HFF-Myc (cell line): Measurements from ENCODE around the gene KRTAP27-1.

Experiments used
- DNase-seq: peaks from one replicate; pipeline ENCODE4 v3.0.0-alpha.2; 2011; ENCODE audit warnings: low read depth; ENCODE audit errors: extremely low read depth
- H3K4me3 ChIP-seq: replicated peaks from 2 replicates; pipeline ENCODE4 v1.5.1; 2011; ENCODE audit warnings: low read depth, mild to moderate bottlenecking, control low read depth, low read length
- CTCF ChIP-seq: IDR thresholded peaks from 2 replicates; pipeline ENCODE4 v1.5.1; 2012; ENCODE audit warnings: mild to moderate bottlenecking, low read depth, low read length, control low read depth; ENCODE audit errors: missing control alignments

The KRTAP27-1 gene

GRCh38 chr21:30306884-30307283, 30.6 kb downstream of the KRTAP27-1 start:
- no peak overlapping the region for H3K4me3 ChIP-seq
- TF ChIP-seq CTCF: no peak
- DNase-seq: no peak

DNA sequence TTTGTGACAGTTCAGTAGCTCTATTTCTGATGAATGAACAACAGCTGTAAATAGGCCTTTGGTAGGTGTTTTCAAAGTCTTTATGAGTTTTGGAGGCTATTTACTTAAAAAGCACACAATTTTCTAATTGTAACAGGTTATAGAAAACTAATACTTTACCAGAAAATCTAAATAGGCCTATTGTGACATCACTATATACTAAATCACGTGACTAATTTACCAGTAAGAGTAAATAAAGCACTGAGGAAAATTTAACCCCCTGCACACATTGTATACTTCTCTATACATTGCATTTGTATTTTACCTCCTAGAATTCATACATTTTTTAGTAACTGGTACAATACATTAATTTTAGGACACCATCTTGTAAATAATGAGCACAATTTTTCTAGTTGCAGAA, 32.4 kb downstream of the KRTAP27-1 start:
- no peak for TF ChIP-seq CTCF
- DNase-seq: no peak
- no peak overlapping the region for H3K4me3 ChIP-seq

DNA sequence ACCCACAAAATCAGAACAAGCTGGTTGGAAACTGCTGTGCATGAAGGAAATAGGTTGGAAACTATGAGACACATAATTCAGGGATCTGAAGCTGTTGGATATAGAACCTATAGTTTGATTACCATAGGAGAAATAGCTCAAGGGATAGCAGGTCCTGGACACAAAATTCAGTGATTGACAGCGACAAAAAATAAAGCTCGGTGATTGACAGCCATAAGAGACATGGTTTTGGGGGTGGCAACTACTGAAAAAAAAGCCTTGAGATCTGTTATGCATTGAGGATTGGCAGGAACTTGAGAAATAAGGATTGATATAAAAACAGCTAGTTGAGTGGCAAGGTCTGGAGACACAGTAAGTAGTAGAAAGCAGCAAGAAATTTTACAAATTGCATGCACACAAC, 48.3 kb downstream of the KRTAP27-1 start, which contains the start of gene KRTAP25-1:
Gene KRTAP25-1, minus strand, starts transcription at position 300 of the 400 bp plus-strand sequence. Its CDS starts 24 bp downstream, at position 276.
- TF ChIP-seq CTCF: no peak
- H3K4me3 ChIP-seq: no peak within 1 kb of the TSS
- DNase-seq: no peak
